H1 (cell line): ENCODE measurements around the gene RABGGTB. TPM values are rescaled to one million over a fixed set of nuclear protein-coding genes. Genes with fewer than 3 reads are reported as not detected.
"Not testable (repeated sequence)": the region's sequence is repeated elsewhere in the genome, so short reads cannot be mapped to it uniquely, and the experiment has no call there.

ENCODE experiments used
- CTCF ChIA-PET: fragments of 300-600 bp; sonication (Branson Sonifier 250); formaldehyde crosslinking; loops from one replicate; lab custom pipeline; 2021; ENCODE audit not compliant: partially characterized antibody; lab: Charles Lee
- POLR2A ChIA-PET: fragments of 300-600 bp; sonication (Branson Sonifier 250); formaldehyde crosslinking; loops from one replicate; lab custom pipeline; 2021; ENCODE audit warnings: inconsistent platforms; ENCODE audit not compliant: partially characterized antibody; lab: Charles Lee
- DNase-seq, 2 experiments: peaks; one replicate each; pipeline versions ENCODE4 v3.0.0 to v3.0.0-alpha.2; 2010 to 2022; ENCODE audit warnings: low spot score in 2 of 2, low read depth in 1 of 2, mixed read lengths in 1 of 2
- FAIRE-seq: peaks from 2 replicates; lab custom pipeline; 2011; peaks lifted over from hg19 to GRCh38; lab: Jason Lieb, UNC
- H2AFZ ChIP-seq: 2 replicates; pipeline ENCODE4 v1.8.1; 2012; ENCODE audit warnings: low read length, inconsistent platforms
- H2AK5ac ChIP-seq: 2 replicates; pipeline ENCODE4 v1.6.1; 2013; ENCODE audit warnings: low read depth, low read length
- H2BK120ac ChIP-seq: replicated peaks from 2 replicates; pipeline ENCODE3; 2013; ENCODE audit warnings: low read depth, low read length, inconsistent platforms
- H2BK12ac ChIP-seq: 2 replicates; pipeline ENCODE4 v1.6.1; 2013; ENCODE audit warnings: low read depth, low read length
- H2BK15ac ChIP-seq: 2 replicates; pipeline ENCODE4 v1.6.1; 2013; ENCODE audit warnings: low read length
- H2BK20ac ChIP-seq: 2 replicates; pipeline ENCODE4 v1.6.1; 2013; ENCODE audit warnings: low read length
- H2BK5ac ChIP-seq: 2 replicates; pipeline ENCODE4 v1.6.1; 2013; ENCODE audit warnings: low read depth, low read length
- H3K14ac ChIP-seq: 2 replicates; pipeline ENCODE4 v1.6.1; 2013; ENCODE audit warnings: inconsistent platforms; ENCODE audit not compliant: insufficient read length
- H3K18ac ChIP-seq: 2 replicates; pipeline ENCODE4 v1.6.1; 2013; ENCODE audit warnings: low read length; ENCODE audit errors: extremely low read depth
- H3K23ac ChIP-seq: 2 replicates; pipeline ENCODE4 v1.6.1; 2013; ENCODE audit warnings: inconsistent platforms; ENCODE audit not compliant: insufficient read length
- H3K23me2 ChIP-seq: 2 replicates; pipeline ENCODE4 v1.6.1; 2013; ENCODE audit warnings: low read depth, low read length
- H3K27ac ChIP-seq: 2 replicates; pipeline ENCODE4 v1.6.1; 2011; ENCODE audit warnings: low read depth, low read length, inconsistent platforms
- H3K27me3 ChIP-seq, 4 experiments: replicated peaks in 1 of 4; 1 replicate in 1 of 4; 2 replicates in 3 of 4; pipeline versions ENCODE4 v1.6.1 to v1.8.1; 2011 to 2013; ENCODE audit warnings: low read length in 3 of 4, mild to moderate bottlenecking in 3 of 4, inconsistent platforms in 2 of 4, mixed read lengths in 2 of 4, moderate library complexity in 1 of 4; ENCODE audit not compliant: control insufficient read depth in 3 of 4, insufficient read depth in 3 of 4; ENCODE audit errors: extremely low read depth in 1 of 4
- H3K36me3 ChIP-seq, 4 experiments: 2 replicates each; pipeline versions ENCODE4 v1.6.1 to v1.8.1; 2011 to 2013; ENCODE audit warnings: mild to moderate bottlenecking in 4 of 4, low read length in 3 of 4, moderate library complexity in 2 of 4, control low read depth in 1 of 4, inconsistent platforms in 1 of 4; ENCODE audit not compliant: insufficient read depth in 4 of 4, control insufficient read depth in 2 of 4
- H3K4ac ChIP-seq: replicated peaks from 2 replicates; pipeline ENCODE3; 2013; ENCODE audit warnings: low read length, low read depth, mixed read lengths, inconsistent platforms; ENCODE audit not compliant: insufficient read length
- H3K4me1 ChIP-seq, 4 experiments: replicated peaks in 1 of 4; 1 replicate in 1 of 4; 2 replicates in 3 of 4; pipeline versions ENCODE4 v1.6.1 to v1.8.1; 2011 to 2013; ENCODE audit warnings: low read length in 3 of 4, inconsistent platforms in 2 of 4, mixed read lengths in 1 of 4; ENCODE audit not compliant: insufficient read depth in 4 of 4, control insufficient read depth in 3 of 4
- H3K4me2 ChIP-seq, 2 experiments: 2 replicates each; pipeline versions ENCODE4 v1.6.1 to v1.8.1; 2011 to 2013; ENCODE audit warnings: low read depth in 2 of 2, low read length in 2 of 2, control low read depth in 1 of 2, inconsistent platforms in 1 of 2, mild to moderate bottlenecking in 1 of 2; ENCODE audit not compliant: insufficient read depth in 1 of 2
- H3K4me3 ChIP-seq, 4 experiments: fragments of 200-600, 300-600 bp in 1 of 4; sonication (generic), shearing (Covaris generic), sonication (Bioruptor Twin) in 1 of 4; 2 replicates each; pipeline versions ENCODE4 v1.5.1 to v1.8.1; 2011 to 2016; ENCODE audit warnings: low read length in 4 of 4, low read depth in 3 of 4, control low read depth in 2 of 4, inconsistent platforms in 2 of 4, mild to moderate bottlenecking in 2 of 4, mixed read lengths in 1 of 4, moderate library complexity in 1 of 4; ENCODE audit not compliant: insufficient read depth in 2 of 4; ENCODE audit errors: extremely low read depth in 1 of 4
- H3K56ac ChIP-seq: replicated peaks from 2 replicates; pipeline ENCODE3; 2013; ENCODE audit warnings: low read depth, mild to moderate bottlenecking, mixed read lengths, low read length, inconsistent platforms; ENCODE audit not compliant: insufficient read length
- H3K79me1 ChIP-seq: 2 replicates; pipeline ENCODE4 v1.6.1; 2013; ENCODE audit warnings: low read depth, low read length, control low read depth
- H3K79me2 ChIP-seq, 2 experiments: 2 replicates each; pipeline versions ENCODE4 v1.6.1 to v1.8.1; 2012 to 2013; ENCODE audit warnings: low read length in 2 of 2, mild to moderate bottlenecking in 2 of 2, inconsistent platforms in 1 of 2; ENCODE audit not compliant: insufficient read depth in 2 of 2, control insufficient read depth in 1 of 2
- H3K9ac ChIP-seq, 4 experiments: replicated peaks in 1 of 4; 1 replicate in 1 of 4; 2 replicates in 3 of 4; pipeline versions ENCODE4 v1.6.1 to v1.8.1; 2011 to 2013; ENCODE audit warnings: low read depth in 3 of 4, low read length in 3 of 4, control low read depth in 2 of 4, mild to moderate bottlenecking in 2 of 4, moderate library complexity in 2 of 4, inconsistent platforms in 1 of 4; ENCODE audit errors: extremely low read depth in 1 of 4
- H3K9me3 ChIP-seq, 2 experiments: 2 replicates each; pipeline versions ENCODE4 v1.6.1 to v1.8.1; 2012 to 2013; ENCODE audit warnings: mild to moderate bottlenecking in 2 of 2, moderate library complexity in 2 of 2, control low read depth in 1 of 2, inconsistent platforms in 1 of 2, low read depth in 1 of 2, low read length in 1 of 2, mixed read lengths in 1 of 2; ENCODE audit not compliant: insufficient read depth in 2 of 2
- H4K20me1 ChIP-seq, 2 experiments: replicated peaks in 1 of 2; 2 replicates each; pipeline versions ENCODE3 to v1.8.1; 2011 to 2013; ENCODE audit warnings: inconsistent platforms in 2 of 2, low read length in 2 of 2, mild to moderate bottlenecking in 1 of 2; ENCODE audit not compliant: insufficient read depth in 2 of 2, control insufficient read depth in 1 of 2
- H4K5ac ChIP-seq: 2 replicates; pipeline ENCODE4 v1.6.1; 2013; ENCODE audit warnings: low read length, low read depth, mixed read lengths, inconsistent platforms; ENCODE audit not compliant: insufficient read length
- H4K8ac ChIP-seq: 2 replicates; pipeline ENCODE4 v1.8.0; 2013; ENCODE audit warnings: mild to moderate bottlenecking, moderate library complexity, low read length, inconsistent platforms; ENCODE audit not compliant: insufficient read depth; ENCODE audit errors: extremely low read depth
- H4K91ac ChIP-seq: replicated peaks from 2 replicates; pipeline ENCODE3; 2013; ENCODE audit warnings: low read length, mixed read lengths, inconsistent platforms; ENCODE audit not compliant: insufficient read length
- WGBS, 2 experiments: shearing (Covaris generic) in 1 of 2; methylation state at CpG; one replicate each; pipeline versions ENCODE4 v1.1.6 to v1.1.7; 2013 to 2015; ENCODE audit warnings: low lambda C conversion rate in 2 of 2, mixed read lengths in 2 of 2, inconsistent platforms in 1 of 2, low coverage in 1 of 2, missing lambda C conversion rate in 1 of 2; ENCODE audit not compliant: insufficient replicate concordance in 2 of 2, insufficient coverage in 1 of 2, insufficient read length in 1 of 2; ENCODE audit errors: extremely low coverage in 1 of 2, missing lambda C conversion rate in 1 of 2; 5-methylcytosine and 5-hydroxymethylcytosine counted together
- polyA plus RNA-seq, 7 experiments: library from polyadenylated mRNA; depleted of rRNA in 3 of 7; stranded (reverse) in 5 of 7; unstranded in 2 of 7; fragments of >200 nt in 5 of 7; fragments of 200-250 nt in 2 of 7; gene quantifications; 1 replicate in 5 of 7; 2 replicates in 1 of 7; 4 replicates in 1 of 7; pipeline versions ENCODE4 v1.2.1 to v1.2.3, GENCODE V29; 2011 to 2013; ENCODE audit warnings: missing spikeins in 2 of 7, mixed read lengths in 2 of 7
- total RNA-seq: library from RNA; stranded (reverse); fragmentation: NEBNext Ultra II Directional; extraction: Animal tissue kit (Norgen Biotek cat#: 25700); gene quantifications from 2 replicates; pipeline ENCODE4 v1.2.1, GENCODE V29; 2021

RABGGTB gene
- total and polyA plus RNA-seq, 2 of the 8 experiments (the other 6 are each of a cell fraction or from before 2014, with no cell fraction given), result 70.7 to 124 TPM

DNA sequence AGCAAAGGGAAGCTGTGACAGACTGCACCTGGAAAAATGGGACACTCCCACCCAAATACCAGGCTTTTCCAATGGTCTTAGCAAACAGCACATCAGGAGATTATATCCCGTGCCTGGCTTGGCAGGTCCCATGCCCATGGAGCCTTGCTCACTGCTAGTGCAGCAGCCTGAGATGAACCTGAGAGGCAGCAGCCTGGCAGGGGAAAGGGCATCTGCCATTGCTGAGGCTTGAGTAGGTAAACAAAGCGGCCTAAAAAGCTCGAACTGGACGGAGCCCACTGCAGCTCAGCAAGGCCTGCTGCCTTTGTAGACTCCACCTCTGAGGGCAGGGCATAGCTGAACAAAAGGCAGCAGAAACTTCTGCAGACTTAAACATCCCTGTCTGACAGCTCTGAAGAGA, 8.2 kb upstream of the RABGGTB start:
- DNase-seq, H3K9me3 ChIP-seq, H4K91ac ChIP-seq, H3K56ac ChIP-seq, H4K5ac ChIP-seq, H3K79me2 ChIP-seq, H3K79me1 ChIP-seq, FAIRE-seq, H3K4me3 ChIP-seq, H2BK5ac ChIP-seq, H2AFZ ChIP-seq, H2AK5ac ChIP-seq, H2BK120ac ChIP-seq, H3K4me2 ChIP-seq, H3K27ac ChIP-seq, H3K23ac ChIP-seq, H2BK15ac ChIP-seq, H3K36me3 ChIP-seq, H2BK20ac ChIP-seq, H4K8ac ChIP-seq, H3K27me3 ChIP-seq, H3K18ac ChIP-seq, CTCF ChIA-PET, H3K14ac ChIP-seq, H3K23me2 ChIP-seq, H4K20me1 ChIP-seq, H2BK12ac ChIP-seq, H3K4me1 ChIP-seq, H3K9ac ChIP-seq, H3K4ac ChIP-seq: not testable (repeated sequence)
- WGBS, 2 experiments, result 65% methylated on average over 4 of the region's 4 CpGs; no CpG with 5 or more reads in 1 of the 2 experiments
- POLR2A ChIA-PET, result interaction anchor here (1.0 to 2.4 kb wide), 3 partner anchors 8 to 11 kb away, joined by 3 to 12 read pairs (median 7); partner anchors contain the start of gene RABGGTB

DNA sequence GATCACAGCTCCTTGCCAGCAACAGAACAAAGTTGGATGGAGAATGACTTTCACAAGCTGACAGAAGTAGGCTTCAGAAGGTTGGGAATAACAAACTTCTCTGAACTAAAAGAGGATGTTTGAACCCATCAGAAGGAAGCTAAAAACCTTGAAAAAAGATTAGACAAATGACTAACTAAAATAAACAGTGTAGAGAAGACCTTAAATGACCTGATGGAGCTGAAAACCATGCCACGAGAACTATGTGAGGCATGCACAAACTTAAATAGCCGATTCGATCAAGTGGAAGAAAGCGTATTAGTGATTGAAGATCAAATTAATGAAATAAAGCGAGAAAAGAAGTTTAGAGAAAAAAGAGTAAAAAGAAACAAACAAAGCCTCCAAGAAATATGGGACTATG, 7.4 kb upstream of the RABGGTB start:
- H3K4ac ChIP-seq, H2BK12ac ChIP-seq, H2BK5ac ChIP-seq, FAIRE-seq, H4K91ac ChIP-seq, H3K56ac ChIP-seq, H2BK15ac ChIP-seq, H3K79me1 ChIP-seq, H3K9ac ChIP-seq, H3K18ac ChIP-seq, H3K27ac ChIP-seq, DNase-seq, H3K36me3 ChIP-seq, H4K20me1 ChIP-seq, H2BK120ac ChIP-seq, H2AFZ ChIP-seq, H3K14ac ChIP-seq, H3K4me3 ChIP-seq, H3K4me2 ChIP-seq, H2AK5ac ChIP-seq, H3K23me2 ChIP-seq, H4K8ac ChIP-seq, CTCF ChIA-PET, H4K5ac ChIP-seq, H3K79me2 ChIP-seq, H3K9me3 ChIP-seq, H3K4me1 ChIP-seq, H2BK20ac ChIP-seq, H3K23ac ChIP-seq, POLR2A ChIA-PET, H3K27me3 ChIP-seq: not testable (repeated sequence)
- 93% methylated on average over 5 of the region's 5 CpGs; no CpG with 5 or more reads in 1 of the 2 experiments for WGBS, 2 experiments
